HepG2 (cell line): ENCODE data around the gene MRPS31. TPM values are rescaled to one million over a fixed set of nuclear protein-coding genes. Genes with fewer than 3 reads are reported as not detected.

Source experiments
- ATAC-seq: fragments of 200-7000 bp; cut with Tn5 transposase; 3 replicates; pipeline ENCODE4 v1.9.1; 2020; ENCODE audit warnings: mild to moderate bottlenecking, moderate library complexity
- BruUV-seq: library from RNA; stranded (reverse); fragments of 400-500 nt; replicated peaks from 2 replicates; lab custom pipeline; 2021; lab: Mats Ljungman, UMichigan
- CTCF ChIA-PET: fragments of 300-600 bp; formaldehyde crosslinking; extraction: SDS; loops from one replicate; lab custom pipeline; 2021; ENCODE audit warnings: low total read pairs, inconsistent platforms, low intra/inter-chr PET ratio; lab: Yijun Ruan, JAX
- POLR2A ChIA-PET: fragments of 350-600 bp; sonication (Branson Sonifier 250); formaldehyde crosslinking; loops from one replicate; lab custom pipeline; 2020; ENCODE audit warnings: antibody characterized with exemption, inconsistent platforms; lab: Yijun Ruan, JAX
- DNase-seq: peaks from one replicate; pipeline ENCODE4 v3.0.0-alpha.2; 2015; ENCODE audit warnings: low spot score
- FAIRE-seq: peaks from 3 replicates; lab custom pipeline; 2011; peaks lifted over from hg19 to GRCh38; lab: Jason Lieb, UNC
- H2AFZ ChIP-seq: one replicate; pipeline ENCODE4 v1.6.1; 2011; ENCODE audit warnings: low read length, inconsistent platforms
- H3K27ac ChIP-seq: fragments of 300-600 bp; 3 replicates; pipeline ENCODE4 v1.8.0; 2011; ENCODE audit warnings: mixed run types, mild to moderate bottlenecking, mixed read lengths, low read length, inconsistent platforms; ENCODE audit not compliant: insufficient read depth; ENCODE audit errors: extremely low read length
- H3K27me3 ChIP-seq, 2 experiments: fragments of 200-600 bp in 1 of 2; 2 replicates in 1 of 2; 3 replicates in 1 of 2; pipeline versions ENCODE4 v1.6.0 to v1.8.0; 2011; ENCODE audit warnings: low read length in 2 of 2, mild to moderate bottlenecking in 2 of 2, moderate library complexity in 2 of 2, inconsistent platforms in 1 of 2; ENCODE audit not compliant: insufficient read depth in 2 of 2, control insufficient read depth in 1 of 2
- H3K36me3 ChIP-seq, 2 experiments: fragments of 200-600 bp in 1 of 2; replicated peaks in 1 of 2; 2 replicates in 1 of 2; 3 replicates in 1 of 2; pipeline versions ENCODE4 v1.5.1 to v1.8.0; 2011; ENCODE audit warnings: low read length in 2 of 2, inconsistent platforms in 1 of 2; ENCODE audit not compliant: insufficient read depth in 2 of 2, control insufficient read depth in 1 of 2
- H3K4me1 ChIP-seq: 2 replicates; pipeline ENCODE4 v1.5.1; 2012; ENCODE audit warnings: low read length, inconsistent platforms; ENCODE audit not compliant: insufficient read depth
- H3K4me2 ChIP-seq: 2 replicates; pipeline ENCODE4 v1.6.0; 2011; ENCODE audit warnings: low read depth, low read length, inconsistent platforms
- H3K4me3 ChIP-seq, 3 experiments: fragments of 200-600 bp in 1 of 3; sonication (generic), shearing (Covaris generic) in 1 of 3; replicated peaks in 1 of 3; 2 replicates each; pipeline ENCODE4 v1.5.1; 2011 to 2016; ENCODE audit warnings: low read length in 3 of 3, inconsistent platforms in 2 of 3, low read depth in 2 of 3, mild to moderate bottlenecking in 2 of 3, control low read depth in 1 of 3, mixed read lengths in 1 of 3; ENCODE audit not compliant: insufficient read depth in 1 of 3
- H3K79me2 ChIP-seq: one replicate; pipeline ENCODE4 v1.6.1; 2011; ENCODE audit warnings: low read length, inconsistent platforms; ENCODE audit not compliant: insufficient read depth
- H3K9ac ChIP-seq: 2 replicates; pipeline ENCODE4 v1.6.0; 2011; ENCODE audit warnings: mild to moderate bottlenecking, low read depth, low read length, inconsistent platforms; ENCODE audit not compliant: insufficient read depth
- H3K9me3 ChIP-seq: 2 replicates; pipeline ENCODE4 v1.5.1; 2012; ENCODE audit warnings: mild to moderate bottlenecking, low read length
- H4K20me1 ChIP-seq: 2 replicates; pipeline ENCODE4 v1.6.0; 2011; ENCODE audit warnings: inconsistent platforms, mild to moderate bottlenecking, low read length, moderate library complexity; ENCODE audit not compliant: insufficient read depth
- HDAC1 ChIP-seq: sonication (generic); formaldehyde crosslinking; IDR thresholded peaks from 2 replicates; pipeline ENCODE4 v1.5.1; 2020; ENCODE audit warnings: mild to moderate bottlenecking, missing genetic modification reagents
- ISL2 ChIP-seq: sonication (generic); formaldehyde crosslinking; IDR thresholded peaks from 2 replicates; pipeline ENCODE4 v1.5.0; 2020; ENCODE audit warnings: missing genetic modification reagents
- MED8 ChIP-seq: sonication (generic); formaldehyde crosslinking; IDR thresholded peaks from 2 replicates; pipeline ENCODE4 v1.8.1; 2023; ENCODE audit warnings: mild to moderate bottlenecking, missing genetic modification reagents; ENCODE audit not compliant: insufficient replicate concordance
- SRF ChIP-seq: IDR thresholded peaks from 2 replicates; pipeline ENCODE4 v1.6.1; 2011; ENCODE audit warnings: mild to moderate bottlenecking, low read depth, low read length, moderate library complexity
- ZC3H13 ChIP-seq: sonication (generic); formaldehyde crosslinking; IDR thresholded peaks from 2 replicates; pipeline ENCODE4 v1.8.1; 2023; ENCODE audit warnings: mild to moderate bottlenecking, missing genetic modification reagents, moderate library complexity
- ZNF414 ChIP-seq: sonication (generic); formaldehyde crosslinking; IDR thresholded peaks from 2 replicates; pipeline ENCODE4 v1.5.0; 2020; ENCODE audit warnings: missing genetic modification reagents
- ZNF703 ChIP-seq: sonication (generic); formaldehyde crosslinking; IDR thresholded peaks from 2 replicates; pipeline ENCODE4 v1.5.1; 2020; ENCODE audit warnings: missing genetic modification reagents, mild to moderate bottlenecking, moderate library complexity, borderline replicate concordance
- ZNF747 ChIP-seq: sonication (generic); formaldehyde crosslinking; IDR thresholded peaks from 2 replicates; pipeline ENCODE4 v1.8.1; 2023; ENCODE audit warnings: missing genetic modification reagents, mild to moderate bottlenecking, borderline replicate concordance
- WGBS: methylation state at CpG from one replicate; pipeline ENCODE4 v1.1.6; 2017; ENCODE audit warnings: low lambda C conversion rate; 5-methylcytosine and 5-hydroxymethylcytosine counted together
- in situ Hi-C: cut with HindIII; loops from 2 replicates; pipeline ENCODE4 v1.10.0; 2017; ENCODE audit warnings: low pct_unique_long_range_greater_than_20kb; ENCODE audit not compliant: extremely low pct_ligation_motif_present
- intact Hi-C: fragments of 100-400 bp; cut with micrococcal nuclease; formaldehyde crosslinking; loops from one replicate; pipeline ENCODE4 v1.10.0; 2022; ENCODE audit not compliant: unreplicated experiment
- polyA plus RNA-seq, 8 experiments: library from polyadenylated mRNA; depleted of rRNA in 3 of 8; stranded (reverse) in 7 of 8; unstranded in 1 of 8; fragments of >200 nt; fragmentation: Illumina TruSeq in 4 of 8; extraction: Trizol in 4 of 8; gene quantifications; 2 replicates each; pipeline versions ENCODE4 v1.2.1 to v1.2.3, GENCODE V29; 2011 to 2016; ENCODE audit warnings: low read depth in 4 of 8, missing spikeins in 1 of 8, mixed read lengths in 1 of 8; ENCODE audit not compliant: insufficient read depth in 1 of 8
- total RNA-seq, 5 experiments: library from RNA; depleted of rRNA; stranded (reverse); fragments of >200 nt; fragmentation: Illumina TruSeq; extraction: Trizol; gene quantifications; 2 replicates each; pipeline ENCODE4 v1.2.3, GENCODE V29; 2016; ENCODE audit warnings: low read depth in 1 of 5

MRPS31 gene
- total and polyA plus RNA-seq, 2 of the 13 experiments (the other 11 are each of a cell fraction or from before 2014, with no cell fraction given) = 23.7 to 34.1 TPM

GRCh38 chr13:40792284-40793051 is 21.5 kb upstream of the MRPS31 start:
- H3K4me1 ChIP-seq = peaks cover 69% of the 10 kb centered on the region
- H3K36me3 ChIP-seq = peaks cover 15 to 33% of the 10 kb centered on the region in 2 experiments
- peaks cover 46% of the 10 kb centered on the region for H3K79me2 ChIP-seq
- no peak overlapping the region for H3K4me2 ChIP-seq
- H2AFZ ChIP-seq = no peak overlapping the region
- CTCF ChIA-PET = no interaction called here
- POLR2A ChIA-PET = no interaction called here
- no peak for TF ChIP-seq ISL2 (CRISPR knock-in tag)
- 0 out of 2 replicates have a peak, but pooled peaks have one; percentile 43 for TF ChIP-seq ZC3H13 (CRISPR knock-in tag)
- in situ Hi-C loops = no loop called here
- no peaks in the 10 kb centered on the region for H4K20me1 ChIP-seq
- 97% methylated on average over 10 of the region's 10 CpGs for WGBS
- H3K27ac ChIP-seq = no peak overlapping the region
- no peak for FAIRE-seq
- no peak for ATAC-seq
- no peak for DNase-seq
- no peaks in the 10 kb centered on the region for H3K9me3 ChIP-seq
- intact Hi-C loops = no loop called here
- BruUV-seq = no TSS peak
- H3K27me3 ChIP-seq = no peaks in the 10 kb centered on the region; a peak in 1 of 5 replicates
- no peak overlapping the region for H3K9ac ChIP-seq
- H3K4me3 ChIP-seq = no peak overlapping the region

GRCh38 chr13:40790154-40790616 is 19.2 kb upstream of the MRPS31 start:
- Histone ChIP-seq H4K20me1 (no peaks in the 10 kb centered on the region), H3K36me3 (peaks cover 8 to 14% of the 10 kb centered on the region in 2 experiments), H3K4me2 (peak overlapping the region; percentile 98), H3K4me3 (peak overlapping the region; percentile 89 to 97 (median 92)), H2AFZ (no peak overlapping the region), H3K9me3 (no peaks in the 10 kb centered on the region), H3K79me2 (peaks cover 31% of the 10 kb centered on the region), H3K27ac (peak overlapping the region; percentile 92), H3K9ac (peak overlapping the region; percentile 96), H3K27me3 (no peaks in the 10 kb centered on the region; a peak in 1 of 5 replicates), H3K4me1 (peaks cover 83% of the 10 kb centered on the region)
- intact Hi-C loops (no loop called here), in situ Hi-C loops (no loop called here)
- ChIA-PET CTCF (no interaction called here), POLR2A (interaction anchor here (0.9 to 6.1 kb wide), 9 partner anchors 10 to 270 kb away, joined by 4 to 65 read pairs (median 12); partner anchors contain the start of genes ELF1 and WBP4)
- ATAC-seq (peak; percentile 0; the same call in 1 of the 3 replicates), DNase-seq (no peak), FAIRE-seq (no peak)
- TF ChIP-seq ZNF703 (CRISPR knock-in tag) = 0 out of 2 replicates have a peak, but pooled peaks have one; percentile 32
- TF ChIP-seq SRF = no peak
- peak; percentile 16; the same call in 1 of the 2 replicates for TF ChIP-seq HDAC1 (CRISPR knock-in tag)
- no peak for TF ChIP-seq ZNF414
- peak; percentile 27; the same call in 1 of the 2 replicates for TF ChIP-seq ZNF747 (CRISPR knock-in tag)
- TF ChIP-seq MED8 (CRISPR knock-in tag) = peak; percentile 32
- BruUV-seq = TSS peak; percentile 49
- under 1% methylated on average over 7 of the region's 9 CpGs for WGBS
